ENCODE measurements around the gene ZNF286A. TPM values are rescaled to one million over a fixed set of nuclear protein-coding genes. Genes with fewer than 3 reads are reported as not detected.

ZNF286A gene
- total and polyA plus RNA-seq, 2 donors (not counting 3 experiments of a cell fraction or from before 2014, with no cell fraction given) = 11.7 to 46.5 TPM

- H3K36me3 ChIP-seq (ENCODE audit: control insufficient read depth in 2 of 2, extremely low read depth in 1 of 2, insufficient read depth in 2 of 2, low read length in 2 of 2) = no peaks in the 10 kb centered on the region
- H3K4me3 ChIP-seq (replicated peaks in 1 of 3; ENCODE audit: insufficient read depth in 1 of 3, low read depth in 1 of 3, low read length in 3 of 3) = peak overlapping the region in 2 of 3 experiments; percentile 57 to 59
- TF ChIP-seq MAX (IDR thresholded peaks at IDR 0.05; ENCODE audit: insufficient read depth, insufficient read length) (peak; percentile 96), CTCF (IDR thresholded peaks at IDR 0.05; ENCODE audit: extremely low read depth in 1 of 2, insufficient read depth in 1 of 2, low read depth in 1 of 2, low read length in 2 of 2) (peak in 1 of 2 donors; percentile 2), EZH2 (IDR thresholded peaks at IDR 0.05; ENCODE audit: borderline replicate concordance, low read depth, low read length, severe bottlenecking) (no peak), FOS (IDR thresholded peaks at IDR 0.05; ENCODE audit: borderline replicate concordance, insufficient read depth, low read length) (no peak), GATA2 (IDR thresholded peaks at IDR 0.05; ENCODE audit: insufficient read depth, insufficient read length, low read depth, low read length) (no peak), MYC (IDR thresholded peaks at IDR 0.05; ENCODE audit: low read depth, low read length) (peak; percentile 14), POLR2A (IDR thresholded peaks at IDR 0.05; ENCODE audit: low read depth, low read length) (no peak), POLR2AphosphoS5 (IDR thresholded peaks at IDR 0.05; ENCODE audit: insufficient read depth, low read depth, low read length) (peak; percentile 70), JUN (IDR thresholded peaks at IDR 0.05; ENCODE audit: borderline replicate concordance, insufficient read depth, insufficient read length, low read depth) (peak; percentile 34)
- H3K27ac ChIP-seq (ENCODE audit: insufficient read depth, low read depth, low read length) = peak overlapping the region; percentile 56
- H3K9me1 ChIP-seq (replicated peaks; ENCODE audit: control insufficient read depth, extremely low read depth, insufficient read depth, low read length) = no peaks in the 10 kb centered on the region
- dilution Hi-C loops (cut with MboI; ENCODE audit: extremely low pct_ligation_motif_present, low sequenced_read_pairs) = no loop called here
- FAIRE-seq (peak; percentile 100), DNase-seq (ENCODE audit: low read depth, low spot score) (peak; percentile 98)
- H3K4me1 ChIP-seq (ENCODE audit: control insufficient read depth, extremely low read depth, insufficient read depth, low read length) = peaks cover 24% of the 10 kb centered on the region
- ChIA-PET POLR2A (interaction anchor here (0.6 to 0.9 kb wide), 2 partner anchors 10 to 23 kb away, joined by 3 read pairs; no protein-coding TSS in a partner anchor), CTCF (interaction anchor here (0.7 to 1.2 kb wide), 2 partner anchors 48 to 348 kb away, joined by 3 read pairs; partner anchors contain the start of genes TTC19, ZNF286A and ZSWIM7)
- peak overlapping the region; percentile 48 for H3K9ac ChIP-seq (replicated peaks; ENCODE audit: extremely low read depth, insufficient read depth, low read length)
- BruUV-seq (replicated peaks) = no TSS peak
- intact Hi-C loops (cut with micrococcal nuclease) = loop anchor here (1.0 to 2.0 kb wide), 2 partner anchors 33 to 391 kb away; partner anchors contain the start of gene TRIM16
- peaks cover 9% of the 10 kb centered on the region for H3K79me2 ChIP-seq (ENCODE audit: control insufficient read depth, insufficient read depth, low read length)
- no peaks in the 10 kb centered on the region for H4K20me1 ChIP-seq (replicated peaks; ENCODE audit: control insufficient read depth, extremely low read depth, insufficient read depth, low read length)
- no peaks in the 10 kb centered on the region for H3K9me3 ChIP-seq (replicated peaks; ENCODE audit: control insufficient read depth, insufficient read depth, low read length)
- peak overlapping the region; percentile 51 for H3K4me2 ChIP-seq (ENCODE audit: insufficient read depth, low read length)
- peak overlapping the region; percentile 37 for H2AFZ ChIP-seq (ENCODE audit: low read depth, low read length)
- H3K27me3 ChIP-seq (ENCODE audit: control insufficient read depth in 2 of 2, insufficient read depth in 2 of 2, low read length in 2 of 2) = no peaks in the 10 kb centered on the region
Observed at GRCh38 chr17:15651583-15652110, 47.9 kb upstream of the ZNF286A start.

All from endothelial cell of umbilical vein (primary cell).